Measurements from ENCODE around the gene SAMD14.

DNA sequence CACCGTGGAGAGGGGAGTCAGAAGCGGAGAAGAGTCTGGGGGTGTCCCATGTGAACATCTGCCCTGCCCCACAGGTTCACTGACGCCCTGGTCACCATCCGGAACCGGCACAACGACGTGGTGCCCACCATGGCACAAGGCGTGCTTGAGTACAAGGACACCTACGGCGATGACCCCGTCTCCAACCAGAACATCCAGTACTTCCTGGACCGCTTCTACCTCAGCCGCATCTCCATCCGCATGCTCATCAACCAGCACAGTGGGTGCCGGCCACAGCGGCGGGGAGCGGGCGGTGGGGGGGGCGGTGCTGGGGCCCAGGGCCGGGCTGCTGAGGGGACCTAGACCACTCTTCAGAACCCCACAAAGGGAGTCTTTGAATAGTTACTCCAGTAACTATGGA is 24.1 kb downstream of the SAMD14 start:
- TF ChIP-seq, protein P1, sequence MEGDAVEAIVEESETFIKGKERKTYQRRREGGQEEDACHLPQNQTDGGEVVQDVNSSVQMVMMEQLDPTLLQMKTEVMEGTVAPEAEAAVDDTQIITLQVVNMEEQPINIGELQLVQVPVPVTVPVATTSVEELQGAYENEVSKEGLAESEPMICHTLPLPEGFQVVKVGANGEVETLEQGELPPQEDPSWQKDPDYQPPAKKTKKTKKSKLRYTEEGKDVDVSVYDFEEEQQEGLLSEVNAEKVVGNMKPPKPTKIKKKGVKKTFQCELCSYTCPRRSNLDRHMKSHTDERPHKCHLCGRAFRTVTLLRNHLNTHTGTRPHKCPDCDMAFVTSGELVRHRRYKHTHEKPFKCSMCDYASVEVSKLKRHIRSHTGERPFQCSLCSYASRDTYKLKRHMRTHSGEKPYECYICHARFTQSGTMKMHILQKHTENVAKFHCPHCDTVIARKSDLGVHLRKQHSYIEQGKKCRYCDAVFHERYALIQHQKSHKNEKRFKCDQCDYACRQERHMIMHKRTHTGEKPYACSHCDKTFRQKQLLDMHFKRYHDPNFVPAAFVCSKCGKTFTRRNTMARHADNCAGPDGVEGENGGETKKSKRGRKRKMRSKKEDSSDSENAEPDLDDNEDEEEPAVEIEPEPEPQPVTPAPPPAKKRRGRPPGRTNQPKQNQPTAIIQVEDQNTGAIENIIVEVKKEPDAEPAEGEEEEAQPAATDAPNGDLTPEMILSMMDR (conservative IDR thresholded peaks at IDR 0.05; ENCODE audit: low read length) = no peak
- no peak for TF ChIP-seq EZH2phosphoT487 (IDR thresholded peaks at IDR 0.05; ENCODE audit: borderline replicate concordance, low read depth, low read length)

All from OCI-LY7 (cell line).